ENCODE data around the gene ZNF689.
A peak's percentile ranks its signal among the peaks of the same experiment; 100 is the strongest.

The ZNF689 gene

GRCh38 chr16:30557707-30557956, 52.6 kb downstream of the ZNF689 start:
- peak overlapping the region; percentile 86 for H3K9ac ChIP-seq (ENCODE audit: low read length)
- no peaks in the 10 kb centered on the region for H3K9me3 ChIP-seq (ENCODE audit: control insufficient read depth, low read depth, low read length)
- peak overlapping the region; percentile 84 for H3K4me3 ChIP-seq (ENCODE audit: low read length)
- peaks cover 10% of the 10 kb centered on the region for H3K36me3 ChIP-seq (ENCODE audit: control insufficient read depth, low read depth, low read length)
- no peaks in the 10 kb centered on the region for H3K27me3 ChIP-seq (ENCODE audit: control insufficient read depth, insufficient read depth, low read length)
- no peak overlapping the region for H3K27ac ChIP-seq (ENCODE audit: low read length)
- peaks cover 6% of the 10 kb centered on the region for H3K4me1 ChIP-seq (ENCODE audit: control insufficient read depth, low read depth, low read length)

GRCh38 chr16:30556125-30556473, 54.1 kb downstream of the ZNF689 start:
- Histone ChIP-seq H3K4me1 (ENCODE audit: control insufficient read depth, low read depth, low read length) (peaks cover 6% of the 10 kb centered on the region), H3K27me3 (ENCODE audit: control insufficient read depth, insufficient read depth, low read length) (no peaks in the 10 kb centered on the region), H3K36me3 (ENCODE audit: control insufficient read depth, low read depth, low read length) (peaks cover 10% of the 10 kb centered on the region), H3K27ac (ENCODE audit: low read length) (no peak overlapping the region), H3K4me3 (ENCODE audit: low read length) (no peak overlapping the region), H3K9ac (ENCODE audit: low read length) (no peak overlapping the region), H3K9me3 (ENCODE audit: control insufficient read depth, low read depth, low read length) (no peaks in the 10 kb centered on the region)

- peaks cover 6% of the 10 kb centered on the region for H3K4me1 ChIP-seq (ENCODE audit: control insufficient read depth, low read depth, low read length)
- H3K36me3 ChIP-seq (ENCODE audit: control insufficient read depth, low read depth, low read length): peaks cover 10% of the 10 kb centered on the region
- H3K27ac ChIP-seq (ENCODE audit: low read length): no peak overlapping the region
- no peak overlapping the region for H3K9ac ChIP-seq (ENCODE audit: low read length)
- no peaks in the 10 kb centered on the region for H3K9me3 ChIP-seq (ENCODE audit: control insufficient read depth, low read depth, low read length)
- no peaks in the 10 kb centered on the region for H3K27me3 ChIP-seq (ENCODE audit: control insufficient read depth, insufficient read depth, low read length)
- H3K4me3 ChIP-seq (ENCODE audit: low read length): no peak overlapping the region
These were observed 54.7 kb downstream of the ZNF689 start for GRCh38 chr16:30555315-30556124.

- no peaks in the 10 kb centered on the region for H3K27me3 ChIP-seq (ENCODE audit: control insufficient read depth, insufficient read depth, low read length)
- no peak overlapping the region for H3K27ac ChIP-seq (ENCODE audit: low read length)
- no peaks in the 10 kb centered on the region for H3K9me3 ChIP-seq (ENCODE audit: control insufficient read depth, low read depth, low read length)
- peaks cover 10% of the 10 kb centered on the region for H3K36me3 ChIP-seq (ENCODE audit: control insufficient read depth, low read depth, low read length)
- peaks cover 6% of the 10 kb centered on the region for H3K4me1 ChIP-seq (ENCODE audit: control insufficient read depth, low read depth, low read length)
- no peak overlapping the region for H3K9ac ChIP-seq (ENCODE audit: low read length)
- H3K4me3 ChIP-seq (ENCODE audit: low read length): no peak overlapping the region
These were observed 55.5 kb downstream of the ZNF689 start for GRCh38 chr16:30554557-30555314.

- Histone ChIP-seq H3K36me3 (ENCODE audit: control insufficient read depth, low read depth, low read length) (peaks cover 10% of the 10 kb centered on the region), H3K27ac (ENCODE audit: low read length) (no peak overlapping the region), H3K4me3 (ENCODE audit: low read length) (no peak overlapping the region), H3K9me3 (ENCODE audit: control insufficient read depth, low read depth, low read length) (no peaks in the 10 kb centered on the region), H3K4me1 (ENCODE audit: control insufficient read depth, low read depth, low read length) (no peaks in the 10 kb centered on the region), H3K9ac (ENCODE audit: low read length) (no peak overlapping the region), H3K27me3 (ENCODE audit: control insufficient read depth, insufficient read depth, low read length) (no peaks in the 10 kb centered on the region)
These were observed 56.7 kb downstream of the ZNF689 start for GRCh38 chr16:30553393-30553899.

- Histone ChIP-seq H3K4me1 (ENCODE audit: control insufficient read depth, low read depth, low read length) (no peaks in the 10 kb centered on the region), H3K9ac (ENCODE audit: low read length) (no peak overlapping the region), H3K4me3 (ENCODE audit: low read length) (no peak overlapping the region), H3K27ac (ENCODE audit: low read length) (no peak overlapping the region), H3K9me3 (ENCODE audit: control insufficient read depth, low read depth, low read length) (no peaks in the 10 kb centered on the region), H3K36me3 (ENCODE audit: control insufficient read depth, low read depth, low read length) (peaks cover 10% of the 10 kb centered on the region), H3K27me3 (ENCODE audit: control insufficient read depth, insufficient read depth, low read length) (no peaks in the 10 kb centered on the region)
These were observed 57.2 kb downstream of the ZNF689 start for GRCh38 chr16:30552956-30553355.
